Measurements from ENCODE around the gene TTBK2. TPM values are rescaled to one million over a fixed set of nuclear protein-coding genes. Genes with fewer than 3 reads are reported as not detected.

Gene TTBK2
- total and polyA plus RNA-seq, 10 donors = 1.4 to 27.8 (median 19.5) TPM

DNA sequence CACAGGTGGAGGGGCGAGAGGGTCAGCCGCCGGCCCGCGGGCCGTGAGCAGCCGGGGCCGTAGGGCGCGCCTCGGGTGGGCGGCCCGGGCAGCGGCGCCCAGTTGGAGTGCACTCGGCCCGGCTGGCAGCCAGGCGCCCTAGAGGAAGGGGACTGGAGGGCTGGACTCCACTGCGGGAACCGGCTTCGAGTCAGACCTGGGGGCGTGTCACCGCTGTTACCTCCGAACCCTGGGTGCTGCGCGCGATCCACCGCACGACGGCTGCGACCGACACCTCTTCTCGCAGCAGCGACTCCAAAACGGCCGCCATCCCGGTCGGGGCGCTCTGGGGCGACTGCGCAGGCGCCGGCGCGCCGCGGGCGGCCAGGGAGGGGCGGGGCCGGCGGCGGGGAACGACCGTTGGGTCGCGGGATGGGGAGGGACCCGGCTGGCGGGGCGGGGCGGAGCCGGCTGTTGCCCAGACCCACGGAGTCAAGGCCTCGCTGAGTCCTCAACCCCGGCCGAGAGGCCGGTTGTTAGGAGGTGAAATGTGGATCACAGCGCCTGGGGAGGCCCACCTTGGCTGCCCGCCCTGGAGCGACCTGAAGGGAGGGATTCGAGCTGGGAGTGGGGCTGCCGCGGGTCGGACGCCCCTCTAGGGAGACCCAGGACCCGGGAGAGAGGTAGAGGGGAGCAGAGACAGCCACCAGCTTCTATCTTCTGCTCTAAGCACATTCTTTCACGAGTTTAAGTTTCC lies 183.6 kb downstream of the TTBK2 start, which contains the start of gene CDAN1:
Gene CDAN1, minus strand, starts transcription at position 336 of the 736 bp plus-strand sequence. Its CDS starts 26 bp downstream, at position 310.
- 0 to 1% (median 0%) methylated on average over 8 to 76 of the region's 76 CpGs for WGBS, 5 donors
- H3K27ac ChIP-seq = peak within 1 kb of the TSS; percentile 74 to 91 (median 86)
- H3K27me3 ChIP-seq (replicated peaks in 1 of 7) = no peaks in the 10 kb centered on the region
- TF ChIP-seq, protein P1, sequence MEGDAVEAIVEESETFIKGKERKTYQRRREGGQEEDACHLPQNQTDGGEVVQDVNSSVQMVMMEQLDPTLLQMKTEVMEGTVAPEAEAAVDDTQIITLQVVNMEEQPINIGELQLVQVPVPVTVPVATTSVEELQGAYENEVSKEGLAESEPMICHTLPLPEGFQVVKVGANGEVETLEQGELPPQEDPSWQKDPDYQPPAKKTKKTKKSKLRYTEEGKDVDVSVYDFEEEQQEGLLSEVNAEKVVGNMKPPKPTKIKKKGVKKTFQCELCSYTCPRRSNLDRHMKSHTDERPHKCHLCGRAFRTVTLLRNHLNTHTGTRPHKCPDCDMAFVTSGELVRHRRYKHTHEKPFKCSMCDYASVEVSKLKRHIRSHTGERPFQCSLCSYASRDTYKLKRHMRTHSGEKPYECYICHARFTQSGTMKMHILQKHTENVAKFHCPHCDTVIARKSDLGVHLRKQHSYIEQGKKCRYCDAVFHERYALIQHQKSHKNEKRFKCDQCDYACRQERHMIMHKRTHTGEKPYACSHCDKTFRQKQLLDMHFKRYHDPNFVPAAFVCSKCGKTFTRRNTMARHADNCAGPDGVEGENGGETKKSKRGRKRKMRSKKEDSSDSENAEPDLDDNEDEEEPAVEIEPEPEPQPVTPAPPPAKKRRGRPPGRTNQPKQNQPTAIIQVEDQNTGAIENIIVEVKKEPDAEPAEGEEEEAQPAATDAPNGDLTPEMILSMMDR (IDR thresholded peaks at IDR 0.05 in 8 of 11, conservative IDR thresholded peaks at IDR 0.05 in 3 of 11) = peak in 2 of 11 experiments; percentile 2 to 16
- TF ChIP-seq POLR2AphosphoS5 (IDR thresholded peaks at IDR 0.05) = peak; percentile 90 to 91 (median 91)
- no peak for TF ChIP-seq POLR2A (IDR thresholded peaks at IDR 0.05)
- H3K4me3 ChIP-seq = peak within 1 kb of the TSS; percentile 91 to 98 (median 96)
- H3K36me3 ChIP-seq = peaks cover 0 to 36% (median 21%) of the 10 kb centered on the region in 6 donors
- DNase-seq = peak; percentile 98
- peaks cover 3 to 39% (median 26%) of the 10 kb centered on the region in 6 donors for H3K4me1 ChIP-seq
- no peaks in the 10 kb centered on the region for H3K9me3 ChIP-seq
- intact Hi-C loops (cut with DNase I; ENCODE audit: low total_unique reads) = no loop called here

DNA sequence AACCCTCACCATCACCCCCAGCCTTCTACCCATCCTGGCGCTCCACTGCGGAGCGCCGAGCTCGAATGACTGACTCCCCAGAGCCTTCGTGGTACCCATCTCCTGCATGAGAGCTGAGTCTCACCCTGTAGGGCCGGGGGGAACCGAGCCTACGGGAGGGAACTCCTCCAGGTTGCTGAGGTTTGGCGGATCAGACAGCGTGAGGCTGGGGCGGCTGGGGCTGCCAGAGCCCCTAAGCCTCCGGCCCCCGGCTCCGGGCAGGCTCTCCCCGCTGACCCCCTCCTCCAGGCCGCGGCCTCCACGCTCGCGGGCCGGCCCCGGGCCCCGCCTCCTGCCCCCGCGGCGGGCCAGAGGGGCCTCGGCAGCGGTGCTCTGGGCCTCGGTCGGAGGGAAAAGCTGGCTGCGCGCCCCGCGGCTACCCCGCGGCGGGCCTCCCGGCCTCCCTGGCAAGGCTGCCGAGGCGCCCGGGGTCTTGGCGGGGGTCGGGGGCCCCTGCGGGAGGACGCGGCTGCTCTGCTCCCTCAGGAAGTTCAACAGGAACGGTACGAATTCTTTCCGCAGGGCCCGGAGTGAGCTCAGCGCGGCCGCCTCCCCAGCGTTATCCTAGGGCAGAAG lies 184.3 kb downstream of the TTBK2 start:
- Histone ChIP-seq H3K36me3 (peaks cover 0 to 42% (median 28%) of the 10 kb centered on the region in 6 donors), H3K9me3 (no peaks in the 10 kb centered on the region), H3K4me1 (peaks cover 3 to 39% (median 26%) of the 10 kb centered on the region in 6 donors), H3K27ac (peak overlapping the region; percentile 74 to 91 (median 86)), H3K27me3 (replicated peaks in 1 of 7) (no peaks in the 10 kb centered on the region), H3K4me3 (peak overlapping the region; percentile 91 to 98 (median 96))
- DNase-seq = no peak
- intact Hi-C loops (cut with DNase I; ENCODE audit: low total_unique reads) = no loop called here
- TF ChIP-seq POLR2AphosphoS5 (IDR thresholded peaks at IDR 0.05) (no peak), POLR2A (IDR thresholded peaks at IDR 0.05) (no peak)
- TF ChIP-seq, protein P1 (IDR thresholded peaks at IDR 0.05 in 8 of 11, conservative IDR thresholded peaks at IDR 0.05 in 3 of 11) = no peak
- WGBS, 5 donors = 2 to 6% (median 2%) methylated on average over 12 to 55 of the region's 55 CpGs

DNA sequence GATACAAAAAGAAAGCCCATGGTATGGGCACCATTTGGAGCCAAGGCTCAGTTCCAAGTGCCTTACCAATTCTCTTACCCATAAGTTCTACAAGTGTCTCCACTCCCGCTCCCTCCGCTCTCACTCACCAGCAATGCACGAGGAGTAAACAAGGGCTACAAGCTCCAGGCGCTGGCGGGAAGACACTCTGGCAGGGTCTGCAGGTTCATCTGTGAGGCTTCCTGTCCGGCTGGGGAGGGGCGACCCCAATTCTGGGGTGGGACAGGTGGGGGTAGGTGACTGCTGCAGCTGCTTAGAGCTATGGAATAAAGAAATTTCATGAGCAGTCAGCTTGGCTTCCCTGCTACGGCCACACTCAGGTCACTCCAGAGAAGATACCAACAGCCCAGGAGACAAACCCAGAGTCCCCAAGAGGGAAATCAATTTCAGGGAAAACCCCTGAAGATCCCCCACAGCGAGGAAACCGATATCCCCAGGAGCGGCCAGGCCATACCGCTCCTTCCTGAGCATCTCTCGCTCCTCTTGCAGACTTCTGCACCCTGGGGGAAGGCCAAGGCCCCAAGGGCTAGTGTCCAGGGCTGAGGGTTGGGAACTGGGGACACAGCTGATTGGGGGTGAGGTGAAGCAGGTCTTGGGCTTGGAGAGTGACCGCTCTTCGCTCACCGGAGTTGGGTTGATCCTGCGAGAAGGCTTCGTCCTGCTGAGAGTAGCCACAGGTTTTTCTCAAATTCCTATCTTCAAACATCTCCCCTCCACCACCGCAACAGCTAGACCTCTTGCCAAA lies 185.0 kb downstream of the TTBK2 start:
- intact Hi-C loops (cut with DNase I; ENCODE audit: low total_unique reads) = no loop called here
- H3K27ac ChIP-seq = no peak overlapping the region
- H3K36me3 ChIP-seq = peaks cover 0 to 49% (median 35%) of the 10 kb centered on the region in 6 donors
- H3K9me3 ChIP-seq = no peaks in the 10 kb centered on the region
- TF ChIP-seq POLR2AphosphoS5 (IDR thresholded peaks at IDR 0.05) = no peak
- TF ChIP-seq, protein P1 (IDR thresholded peaks at IDR 0.05 in 8 of 11, conservative IDR thresholded peaks at IDR 0.05 in 3 of 11) = no peak
- no peak for TF ChIP-seq POLR2A (IDR thresholded peaks at IDR 0.05)
- H3K4me1 ChIP-seq = peaks cover 3 to 39% (median 26%) of the 10 kb centered on the region in 6 donors
- 89 to 92% (median 91%) methylated on average over 19 of the region's 19 CpGs for WGBS, 5 donors
- DNase-seq = no peak
- peak overlapping the region; percentile 91 to 98 (median 96) for H3K4me3 ChIP-seq
- H3K27me3 ChIP-seq (replicated peaks in 1 of 7) = no peaks in the 10 kb centered on the region
